ENCODE data around the gene PUM1.
"Not testable (repeated sequence)": the region's sequence is repeated elsewhere in the genome, so short reads cannot be mapped to it uniquely, and the experiment has no call there.

The PUM1 gene

GRCh38 chr1:31065310-31066217 is at the start of gene PUM1:
PUM1 (minus strand) TSS chr1:31065717; CDS start chr1:31059566, 6,151 bp downstream.
- DNase-seq: peak; percentile 97

- no peak for DNase-seq
Observed at GRCh38 chr1:31112266-31112935, 46.9 kb upstream of the PUM1 start.

GRCh38 chr1:31111290-31111951 is 45.9 kb upstream of the PUM1 start:
- no peak for DNase-seq

- no peak for DNase-seq
Observed at GRCh38 chr1:31110846-31111245, 45.3 kb upstream of the PUM1 start.

GRCh38 chr1:31108861-31109260 is 43.3 kb upstream of the PUM1 start:
- DNase-seq: no peak

GRCh38 chr1:31105646-31106045 is 40.1 kb upstream of the PUM1 start:
- DNase-seq: no peak

- no peak for DNase-seq
Observed at GRCh38 chr1:31102501-31102950, 37.0 kb upstream of the PUM1 start.

GRCh38 chr1:31101147-31101502 is 35.6 kb upstream of the PUM1 start:
- no peak for DNase-seq

GRCh38 chr1:31099293-31100032 is 33.9 kb upstream of the PUM1 start:
- DNase-seq: no peak

GRCh38 chr1:31095985-31096384 is 30.5 kb upstream of the PUM1 start:
- no peak for DNase-seq

- no peak for DNase-seq
Observed at GRCh38 chr1:31095298-31095981, 29.9 kb upstream of the PUM1 start.

GRCh38 chr1:31088081-31088480 is 22.6 kb upstream of the PUM1 start:
- DNase-seq: not testable (repeated sequence)

GRCh38 chr1:31084782-31085569 is 19.5 kb upstream of the PUM1 start:
- DNase-seq: no peak

GRCh38 chr1:31082385-31082784 is 16.9 kb upstream of the PUM1 start:
- no peak for DNase-seq

GRCh38 chr1:31073044-31073443 is 7.5 kb upstream of the PUM1 start:
- DNase-seq: no peak

GRCh38 chr1:31072304-31072746 is 6.8 kb upstream of the PUM1 start:
- no peak for DNase-seq

GRCh38 chr1:31069392-31069791 is 3.9 kb upstream of the PUM1 start:
- DNase-seq: no peak

- DNase-seq: no peak
Observed at GRCh38 chr1:31064718-31065309, 703 bp downstream of the PUM1 start.

- DNase-seq: no peak
Observed at GRCh38 chr1:31064111-31064717, 1.3 kb downstream of the PUM1 start.

- DNase-seq: no peak
Observed at GRCh38 chr1:31063631-31064030, 1.9 kb downstream of the PUM1 start.

Data from SHP77 treated with DMSO at 0.1 percent for 48 hours (cell line).